Endothelial cell of umbilical vein (primary cell): Measurements from ENCODE around the gene MGAT4B. TPM values are rescaled to one million over a fixed set of nuclear protein-coding genes. Genes with fewer than 3 reads are reported as not detected.

Experiments
- BruUV-seq: library from RNA; stranded (reverse); fragments of 400-500 nt; replicated peaks from 2 replicates; lab custom pipeline; 2021; lab: Mats Ljungman, UMichigan
- CTCF ChIA-PET: fragments of 300-600, 350-600 bp; sonication (Branson Sonifier 250); formaldehyde crosslinking; loops from one replicate; lab custom pipeline; 2021; ENCODE audit warnings: antibody characterized with exemption, inconsistent platforms; lab: Charles Lee
- POLR2A ChIA-PET: fragments of 300-600, 350-600 bp; sonication (Branson Sonifier 250); formaldehyde crosslinking; loops from one replicate; lab custom pipeline; 2021; ENCODE audit warnings: antibody characterized with exemption, inconsistent platforms; lab: Charles Lee
- DNase-seq: peaks from one replicate; pipeline ENCODE4 v3.0.0-alpha.2; 2011; ENCODE audit warnings: low read depth, low spot score
- FAIRE-seq: peaks from 2 replicates; lab custom pipeline; 2011; peaks lifted over from hg19 to GRCh38; lab: Jason Lieb, UNC
- H2AFZ ChIP-seq: 2 replicates; pipeline ENCODE4 v1.6.0; 2012; ENCODE audit warnings: low read depth, low read length, control low read depth, inconsistent platforms
- H3K27ac ChIP-seq: 2 replicates; pipeline ENCODE4 v1.5.1; 2011; ENCODE audit warnings: low read depth, mild to moderate bottlenecking, control low read depth, low read length, moderate library complexity; ENCODE audit not compliant: insufficient read depth
- H3K27me3 ChIP-seq, 2 experiments: 2 replicates each; pipeline versions ENCODE4 v1.6.0 to v1.6.1; 2011; ENCODE audit warnings: low read length in 2 of 2, mixed read lengths in 1 of 2; ENCODE audit not compliant: control insufficient read depth in 2 of 2, insufficient read depth in 2 of 2
- H3K36me3 ChIP-seq, 2 experiments: 2 replicates in 1 of 2; 3 replicates in 1 of 2; pipeline ENCODE4 v1.5.1; 2011; ENCODE audit warnings: low read length in 2 of 2, mild to moderate bottlenecking in 1 of 2, moderate library complexity in 1 of 2; ENCODE audit not compliant: control insufficient read depth in 2 of 2, insufficient read depth in 2 of 2; ENCODE audit errors: extremely low read depth in 1 of 2
- H3K4me1 ChIP-seq: 3 replicates; pipeline ENCODE4 v1.5.1; 2011; ENCODE audit warnings: mild to moderate bottlenecking, low read length; ENCODE audit not compliant: control insufficient read depth, insufficient read depth; ENCODE audit errors: extremely low read depth
- H3K4me2 ChIP-seq: 2 replicates; pipeline ENCODE4 v1.6.1; 2011; ENCODE audit warnings: low read length, control low read depth, mixed read lengths; ENCODE audit not compliant: insufficient read depth
- H3K4me3 ChIP-seq, 3 experiments: fragments of 200-600 bp in 1 of 3; sonication (generic), shearing (Covaris generic) in 1 of 3; replicated peaks in 1 of 3; 2 replicates each; pipeline ENCODE4 v1.5.1; 2011 to 2016; ENCODE audit warnings: control low read depth in 3 of 3, low read length in 3 of 3, mild to moderate bottlenecking in 2 of 3, inconsistent platforms in 1 of 3, low read depth in 1 of 3, moderate library complexity in 1 of 3; ENCODE audit not compliant: insufficient read depth in 1 of 3
- H3K79me2 ChIP-seq: 2 replicates; pipeline ENCODE4 v1.6.0; 2012; ENCODE audit warnings: low read length, inconsistent platforms; ENCODE audit not compliant: control insufficient read depth, insufficient read depth
- H3K9ac ChIP-seq: replicated peaks from 2 replicates; pipeline ENCODE3; 2011; ENCODE audit warnings: low read length, control low read depth; ENCODE audit not compliant: insufficient read depth; ENCODE audit errors: extremely low read depth
- H3K9me1 ChIP-seq: replicated peaks from 3 replicates; pipeline ENCODE4 v1.6.0; 2011; ENCODE audit warnings: mild to moderate bottlenecking, low read length; ENCODE audit not compliant: control insufficient read depth, insufficient read depth; ENCODE audit errors: extremely low read depth
- H3K9me3 ChIP-seq: replicated peaks from 2 replicates; pipeline ENCODE4 v1.5.1; 2012; ENCODE audit warnings: low read length, inconsistent platforms; ENCODE audit not compliant: control insufficient read depth, insufficient read depth
- H4K20me1 ChIP-seq: replicated peaks from 2 replicates; pipeline ENCODE3; 2011; ENCODE audit warnings: mild to moderate bottlenecking, low read length; ENCODE audit not compliant: control insufficient read depth, insufficient read depth; ENCODE audit errors: extremely low read depth
- EZH2 ChIP-seq: IDR thresholded peaks from 2 replicates; pipeline ENCODE4 v1.6.1; 2012; ENCODE audit warnings: borderline replicate concordance, low read depth, mild to moderate bottlenecking, moderate library complexity, low read length, inconsistent platforms; ENCODE audit not compliant: severe bottlenecking
- FOS ChIP-seq: IDR thresholded peaks from 2 replicates; pipeline ENCODE4 v1.6.1; 2011; ENCODE audit warnings: mild to moderate bottlenecking, low read length, moderate library complexity, borderline replicate concordance; ENCODE audit not compliant: insufficient read depth
- JUN ChIP-seq: IDR thresholded peaks from 2 replicates; pipeline ENCODE4 v1.6.1; 2011; ENCODE audit warnings: borderline replicate concordance, low read depth; ENCODE audit not compliant: insufficient read length, insufficient read depth
- POLR2AphosphoS5 ChIP-seq: IDR thresholded peaks from 2 replicates; pipeline ENCODE4 v1.6.1; 2012; ENCODE audit warnings: low read depth, mild to moderate bottlenecking, control low read depth, low read length, moderate library complexity; ENCODE audit not compliant: insufficient read depth
- dilution Hi-C: fragments of 300-500 bp; cut with MboI; formaldehyde crosslinking; loops from one replicate; pipeline ENCODE4 v1.15.0; 2019; ENCODE audit warnings: low sequenced_read_pairs; ENCODE audit not compliant: extremely low pct_ligation_motif_present
- intact Hi-C: fragments of 100-400 bp; cut with micrococcal nuclease; formaldehyde crosslinking; loops from one replicate; pipeline ENCODE4 v1.10.0; 2022
- polyA plus RNA-seq, 4 experiments: library from polyadenylated mRNA; depleted of rRNA in 3 of 4; stranded (reverse) in 3 of 4; unstranded in 1 of 4; fragments of >200 nt; gene quantifications; 2 replicates each; pipeline versions ENCODE4 v1.2.1 to v1.2.3, GENCODE V29; 2011 to 2012; ENCODE audit warnings: missing spikeins in 1 of 4
- total RNA-seq: library from RNA; stranded (reverse); gene quantifications from 2 replicates; pipeline ENCODE4 v1.2.3, GENCODE V29; 2021

The MGAT4B gene
- total and polyA plus RNA-seq, 2 donors (not counting 3 experiments of a cell fraction or from before 2014, with no cell fraction given): 243 TPM

DNA sequence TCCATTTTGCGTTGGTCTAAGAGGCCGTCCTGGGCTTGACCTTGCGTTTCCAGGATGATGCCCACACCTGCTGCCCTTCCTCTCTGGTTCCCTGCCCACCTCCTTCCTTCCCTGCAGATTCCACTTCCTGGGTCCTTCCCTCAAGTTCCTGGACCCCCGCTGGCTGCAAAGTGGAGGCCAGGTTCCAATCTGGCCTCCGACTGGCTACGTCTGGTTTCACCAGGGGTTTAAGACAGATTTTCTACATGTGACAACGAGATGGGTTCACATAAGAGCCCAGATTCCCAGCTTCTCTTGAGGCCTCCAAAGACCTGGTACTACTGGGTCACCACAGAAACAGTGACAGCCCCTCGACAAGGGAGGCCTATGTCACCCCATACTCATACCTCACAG, 2.1 kb downstream of the MGAT4B start:
- Histone ChIP-seq H3K36me3 (peaks cover 3 to 22% of the 10 kb centered on the region in 2 experiments), H3K27ac (no peak overlapping the region), H3K27me3 (no peaks in the 10 kb centered on the region), H3K4me3 (peak overlapping the region in 1 of 3 experiments; percentile 5), H3K9ac (no peak overlapping the region), H4K20me1 (no peaks in the 10 kb centered on the region), H3K9me3 (no peaks in the 10 kb centered on the region), H3K9me1 (no peaks in the 10 kb centered on the region), H2AFZ (no peak overlapping the region), H3K4me2 (peak overlapping the region; percentile 71), H3K4me1 (peaks cover 23% of the 10 kb centered on the region), H3K79me2 (peaks cover 33% of the 10 kb centered on the region)
- intact Hi-C loops (loop anchor here (1.0 to 5.0 kb wide), 2 partner anchors 54 to 268 kb away; partner anchors contain the start of genes MRNIP and RNF130), dilution Hi-C loops (no loop called here)
- BruUV-seq: no TSS peak
- TF ChIP-seq EZH2 (no peak), POLR2AphosphoS5 (no peak)
- POLR2A ChIA-PET: no interaction called here
- no peak for FAIRE-seq
- CTCF ChIA-PET: no interaction called here
- DNase-seq: no peak

GRCh38 chr5:179803651-179804554, 2.8 kb downstream of the MGAT4B start:
- peaks cover 33% of the 10 kb centered on the region for H3K79me2 ChIP-seq
- H3K4me2 ChIP-seq: no peak overlapping the region
- H4K20me1 ChIP-seq: no peaks in the 10 kb centered on the region
- peaks cover 5 to 28% of the 10 kb centered on the region in 2 experiments for H3K36me3 ChIP-seq
- DNase-seq: peak; percentile 37
- no peaks in the 10 kb centered on the region for H3K27me3 ChIP-seq
- dilution Hi-C loops: no loop called here
- CTCF ChIA-PET: interaction anchor here (0.7 kb wide), 1 partner anchor 41 kb away, joined by 4 read pairs; no protein-coding TSS in a partner anchor
- no peak overlapping the region for H2AFZ ChIP-seq
- H3K9me3 ChIP-seq: no peaks in the 10 kb centered on the region
- H3K4me3 ChIP-seq: no peak overlapping the region
- POLR2A ChIA-PET: interaction anchor here (2.5 kb wide), 1 partner anchor 17 kb away, joined by 8 read pairs; the partner anchor contains the start of gene SQSTM1
- H3K9ac ChIP-seq: no peak overlapping the region
- peak; percentile 23 for TF ChIP-seq FOS
- no peak for TF ChIP-seq EZH2
- no peak for TF ChIP-seq JUN
- intact Hi-C loops: loop anchor here (1.0 to 5.0 kb wide), 3 partner anchors 54 to 268 kb away; partner anchors contain the start of genes MRNIP, RNF130 and TBC1D9B
- FAIRE-seq: no peak
- no TSS peak for BruUV-seq
- peaks cover 23% of the 10 kb centered on the region for H3K4me1 ChIP-seq
- H3K27ac ChIP-seq: no peak overlapping the region
- H3K9me1 ChIP-seq: no peaks in the 10 kb centered on the region
